ENCODE measurements around the gene MCRIP2. TPM values are rescaled to one million over a fixed set of nuclear protein-coding genes. Genes with fewer than 3 reads are reported as not detected.

MCRIP2 gene
- total and polyA plus RNA-seq, 2 of the 8 experiments (the other 6 are each of a cell fraction or from before 2014, with no cell fraction given) = 45.4 to 75.5 TPM

DNA sequence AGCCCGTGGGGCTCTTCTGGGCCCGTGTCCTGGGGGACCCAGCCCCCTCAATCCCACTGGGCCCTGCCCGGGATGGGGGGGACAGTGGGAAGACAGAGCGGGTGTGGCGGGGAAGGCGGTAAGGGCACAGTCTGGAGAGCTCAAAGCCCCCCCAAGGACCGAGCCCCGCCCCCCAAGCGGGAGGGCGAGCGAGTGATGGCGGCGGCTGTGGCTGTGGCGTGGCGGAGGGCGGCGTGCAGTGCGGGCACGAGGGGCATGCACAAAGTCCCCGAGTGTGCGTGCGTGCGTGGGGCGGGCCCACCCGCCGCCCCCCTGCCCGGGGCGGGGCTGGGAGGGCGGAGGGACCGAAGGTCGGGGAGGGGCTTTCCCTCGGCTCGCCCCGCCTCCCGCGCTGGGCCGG lies 52.1 kb downstream of the MCRIP2 start (continued):
- no peak for TF ChIP-seq SP2 (IDR thresholded peaks at IDR 0.05; ENCODE audit: low read length)
- no peak for TF ChIP-seq SIRT6 (IDR thresholded peaks at IDR 0.05; ENCODE audit: low read length)

Data from H1 (cell line).